Measurements from ENCODE around the gene AP4S1.

AP4S1 gene

GRCh38 chr14:30988509-30988908, 36.9 kb upstream of the AP4S1 start:
- TF ChIP-seq ZNF274 (IDR thresholded peaks at IDR 0.05; ENCODE audit: low read depth, low read length) (no peak), YY1 (IDR thresholded peaks at IDR 0.05; ENCODE audit: insufficient read depth, insufficient read length) (no peak), SUZ12 (IDR thresholded peaks at IDR 0.05; ENCODE audit: extremely low read depth, insufficient read depth, insufficient read length) (no peak)
- H3K9me3 ChIP-seq (ENCODE audit: insufficient read depth, low read length) = no peaks in the 10 kb centered on the region
- no peak overlapping the region for H3K4me3 ChIP-seq (ENCODE audit: insufficient read length, low read depth)
- DNase-seq (ENCODE audit: low read depth, low spot score) = no peak
- no peak overlapping the region for H3K9ac ChIP-seq (ENCODE audit: insufficient read length, low read depth)
- no peaks in the 10 kb centered on the region for H3K36me3 ChIP-seq (ENCODE audit: insufficient read depth, insufficient read length, low read length)
- H3K4me1 ChIP-seq (ENCODE audit: insufficient read depth, insufficient read length) = no peaks in the 10 kb centered on the region
- no peaks in the 10 kb centered on the region for H3K27me3 ChIP-seq (ENCODE audit: insufficient read depth, insufficient read length)

DNA sequence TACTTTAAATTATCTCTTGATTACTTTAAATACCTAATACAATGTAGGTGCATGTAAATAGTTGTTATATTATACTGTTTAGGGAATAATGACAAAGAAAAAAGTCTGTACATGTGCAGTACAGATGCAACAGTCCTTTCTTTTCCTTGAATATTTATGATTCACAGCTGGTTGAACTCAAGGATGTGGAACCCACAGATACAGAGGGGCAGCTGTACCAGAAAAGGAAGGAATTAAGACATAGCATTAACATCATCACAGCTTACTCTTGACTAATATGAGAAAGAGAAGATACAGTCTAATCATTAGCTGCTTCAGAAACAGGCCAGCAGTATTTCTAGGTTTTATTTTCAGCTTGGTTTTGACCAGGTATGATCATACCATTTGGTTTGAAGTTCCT, 34.7 kb upstream of the AP4S1 start:
- H3K9ac ChIP-seq (ENCODE audit: insufficient read length, low read depth) = no peak overlapping the region
- H3K4me1 ChIP-seq (ENCODE audit: insufficient read depth, insufficient read length) = no peaks in the 10 kb centered on the region
- TF ChIP-seq YY1 (IDR thresholded peaks at IDR 0.05; ENCODE audit: insufficient read depth, insufficient read length) (no peak), ZNF274 (IDR thresholded peaks at IDR 0.05; ENCODE audit: low read depth, low read length) (no peak), SUZ12 (IDR thresholded peaks at IDR 0.05; ENCODE audit: extremely low read depth, insufficient read depth, insufficient read length) (no peak)
- DNase-seq (ENCODE audit: low read depth, low spot score) = no peak
- H3K4me3 ChIP-seq (ENCODE audit: insufficient read length, low read depth) = no peak overlapping the region
- no peaks in the 10 kb centered on the region for H3K27me3 ChIP-seq (ENCODE audit: insufficient read depth, insufficient read length)
- no peaks in the 10 kb centered on the region for H3K36me3 ChIP-seq (ENCODE audit: insufficient read depth, insufficient read length, low read length)
- H3K9me3 ChIP-seq (ENCODE audit: insufficient read depth, low read length) = no peaks in the 10 kb centered on the region

DNA sequence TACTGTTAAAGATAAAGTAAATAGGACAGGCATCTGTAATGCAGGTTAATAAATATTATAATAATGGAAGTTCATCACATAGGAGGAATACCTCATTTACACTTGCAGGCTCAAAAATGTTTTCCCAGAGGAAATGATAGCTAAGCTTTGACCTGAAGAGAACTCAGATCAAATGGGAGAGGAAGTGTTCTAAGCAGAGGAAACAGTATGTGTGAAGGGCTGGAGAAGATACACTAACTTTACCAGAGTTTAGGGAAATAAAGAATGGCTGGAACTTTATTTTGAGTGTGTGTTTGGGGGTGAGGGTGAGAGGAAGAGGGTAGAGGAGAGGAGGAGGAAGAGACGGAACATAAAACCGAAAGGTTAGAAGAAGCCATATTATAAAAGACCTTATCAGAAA, 34.0 kb upstream of the AP4S1 start:
- Histone ChIP-seq H3K27me3 (ENCODE audit: insufficient read depth, insufficient read length) (no peaks in the 10 kb centered on the region), H3K9me3 (ENCODE audit: insufficient read depth, low read length) (no peaks in the 10 kb centered on the region), H3K4me3 (ENCODE audit: insufficient read length, low read depth) (no peak overlapping the region), H3K9ac (ENCODE audit: insufficient read length, low read depth) (no peak overlapping the region), H3K36me3 (ENCODE audit: insufficient read depth, insufficient read length, low read length) (no peaks in the 10 kb centered on the region), H3K4me1 (ENCODE audit: insufficient read depth, insufficient read length) (no peaks in the 10 kb centered on the region)
- no peak for DNase-seq (ENCODE audit: low read depth, low spot score)
- no peak for TF ChIP-seq YY1 (IDR thresholded peaks at IDR 0.05; ENCODE audit: insufficient read depth, insufficient read length)
- no peak for TF ChIP-seq SUZ12 (IDR thresholded peaks at IDR 0.05; ENCODE audit: extremely low read depth, insufficient read depth, insufficient read length)
- TF ChIP-seq ZNF274 (IDR thresholded peaks at IDR 0.05; ENCODE audit: low read depth, low read length) = no peak

DNA sequence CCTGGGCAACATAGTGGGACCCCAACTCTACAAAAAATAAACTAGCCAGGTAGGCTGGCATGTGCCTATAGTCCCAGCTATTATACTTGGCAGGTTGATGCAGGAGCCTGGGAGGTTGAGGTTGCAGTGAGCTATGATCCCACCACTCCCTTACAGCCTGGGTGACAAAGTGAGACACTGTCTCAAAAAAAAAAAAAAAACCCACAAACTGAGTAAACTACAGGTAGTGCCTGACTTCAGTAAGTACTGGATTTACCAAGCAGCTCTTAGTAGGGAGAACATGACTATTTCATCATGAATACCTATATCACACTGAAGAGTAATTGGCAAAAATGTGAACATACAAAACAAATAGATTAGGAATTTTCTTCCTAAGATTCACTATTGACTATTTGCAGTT, 32.4 kb upstream of the AP4S1 start:
- Histone ChIP-seq H3K27me3 (ENCODE audit: insufficient read depth, insufficient read length) (no peaks in the 10 kb centered on the region), H3K9me3 (ENCODE audit: insufficient read depth, low read length) (no peaks in the 10 kb centered on the region), H3K36me3 (ENCODE audit: insufficient read depth, insufficient read length, low read length) (no peaks in the 10 kb centered on the region), H3K9ac (ENCODE audit: insufficient read length, low read depth) (no peak overlapping the region), H3K4me3 (ENCODE audit: insufficient read length, low read depth) (no peak overlapping the region), H3K4me1 (ENCODE audit: insufficient read depth, insufficient read length) (no peaks in the 10 kb centered on the region)
- TF ChIP-seq YY1 (IDR thresholded peaks at IDR 0.05; ENCODE audit: insufficient read depth, insufficient read length) (no peak), SUZ12 (IDR thresholded peaks at IDR 0.05; ENCODE audit: extremely low read depth, insufficient read depth, insufficient read length) (no peak), ZNF274 (IDR thresholded peaks at IDR 0.05; ENCODE audit: low read depth, low read length) (no peak)
- DNase-seq (ENCODE audit: low read depth, low spot score) = no peak

DNA sequence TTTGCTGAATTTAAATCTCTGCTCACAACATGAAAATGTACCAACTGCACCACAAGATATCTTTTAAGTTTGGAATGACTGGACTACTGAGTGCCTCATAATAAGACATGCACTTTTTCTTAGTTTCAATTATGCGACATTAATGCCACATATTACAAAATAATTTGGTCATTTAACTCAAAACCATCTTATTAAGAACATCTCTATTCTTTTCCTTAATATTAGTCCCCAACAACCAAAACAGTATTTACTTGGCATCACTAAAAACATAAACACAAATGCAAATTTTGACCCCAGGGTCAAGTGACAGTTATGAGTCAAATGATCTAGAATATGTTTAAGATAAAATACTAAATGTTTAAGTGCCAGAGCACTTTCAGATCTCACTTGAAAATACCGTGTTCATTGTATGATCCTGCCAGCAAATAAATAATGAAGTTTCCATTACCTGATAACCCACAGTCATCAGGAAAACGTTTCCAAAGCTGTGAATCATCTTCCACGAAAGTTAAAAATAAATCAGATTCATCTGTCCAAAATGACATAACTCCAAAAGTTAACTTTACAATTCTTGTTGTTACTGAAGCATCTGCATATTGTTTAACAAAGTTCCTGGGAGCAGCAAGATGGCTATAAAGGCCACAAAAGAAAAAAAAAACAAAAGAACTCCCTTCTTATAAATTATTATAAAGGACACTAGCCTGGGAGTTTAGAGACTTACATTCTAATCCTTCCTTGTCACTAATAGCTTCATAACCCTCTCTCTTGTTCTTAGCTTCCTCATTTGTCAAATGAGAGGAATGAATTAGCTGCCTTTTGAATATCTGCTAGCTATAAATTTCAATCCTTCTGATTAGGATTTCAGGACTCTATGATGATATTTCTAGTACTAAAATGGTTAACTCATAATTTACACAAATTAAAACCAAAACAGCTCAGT, 30.5 kb upstream of the AP4S1 start:
- DNase-seq (ENCODE audit: low read depth, low spot score) = no peak
- H3K36me3 ChIP-seq (ENCODE audit: insufficient read depth, insufficient read length, low read length) = no peaks in the 10 kb centered on the region
- H3K4me3 ChIP-seq (ENCODE audit: insufficient read length, low read depth) = no peak overlapping the region
- H3K9ac ChIP-seq (ENCODE audit: insufficient read length, low read depth) = no peak overlapping the region
- TF ChIP-seq SUZ12 (IDR thresholded peaks at IDR 0.05; ENCODE audit: extremely low read depth, insufficient read depth, insufficient read length) (no peak), ZNF274 (IDR thresholded peaks at IDR 0.05; ENCODE audit: low read depth, low read length) (no peak), YY1 (IDR thresholded peaks at IDR 0.05; ENCODE audit: insufficient read depth, insufficient read length) (no peak)
- H3K4me1 ChIP-seq (ENCODE audit: insufficient read depth, insufficient read length) = no peaks in the 10 kb centered on the region
- no peaks in the 10 kb centered on the region for H3K27me3 ChIP-seq (ENCODE audit: insufficient read depth, insufficient read length)
- peaks cover 6% of the 10 kb centered on the region for H3K9me3 ChIP-seq (ENCODE audit: insufficient read depth, low read length)

DNA sequence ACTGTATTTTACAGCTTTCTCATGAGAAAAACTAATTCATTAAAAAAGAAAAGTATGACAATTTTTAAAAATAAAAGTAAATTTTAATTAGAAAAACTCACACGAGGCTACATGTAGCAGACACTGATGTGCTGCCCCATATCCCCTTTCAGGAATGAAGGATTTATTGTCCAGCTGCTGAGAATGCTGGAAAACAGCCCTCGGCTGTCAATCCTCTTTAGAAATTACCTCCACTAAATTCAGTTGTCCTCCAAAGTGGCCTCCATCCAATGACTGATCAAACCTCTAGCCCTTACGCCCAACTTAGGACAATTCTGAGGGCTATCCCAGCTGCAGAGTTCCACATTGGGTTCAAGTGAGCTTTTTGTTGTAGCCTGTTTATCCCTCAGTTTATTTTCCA, 29.8 kb upstream of the AP4S1 start:
- no peak overlapping the region for H3K4me3 ChIP-seq (ENCODE audit: insufficient read length, low read depth)
- H3K4me1 ChIP-seq (ENCODE audit: insufficient read depth, insufficient read length) = no peaks in the 10 kb centered on the region
- H3K9me3 ChIP-seq (ENCODE audit: insufficient read depth, low read length) = peaks cover 6% of the 10 kb centered on the region
- DNase-seq (ENCODE audit: low read depth, low spot score) = no peak
- no peaks in the 10 kb centered on the region for H3K36me3 ChIP-seq (ENCODE audit: insufficient read depth, insufficient read length, low read length)
- H3K27me3 ChIP-seq (ENCODE audit: insufficient read depth, insufficient read length) = no peaks in the 10 kb centered on the region
- H3K9ac ChIP-seq (ENCODE audit: insufficient read length, low read depth) = no peak overlapping the region
- no peak for TF ChIP-seq YY1 (IDR thresholded peaks at IDR 0.05; ENCODE audit: insufficient read depth, insufficient read length)
- no peak for TF ChIP-seq ZNF274 (IDR thresholded peaks at IDR 0.05; ENCODE audit: low read depth, low read length)
- no peak for TF ChIP-seq SUZ12 (IDR thresholded peaks at IDR 0.05; ENCODE audit: extremely low read depth, insufficient read depth, insufficient read length)

DNA sequence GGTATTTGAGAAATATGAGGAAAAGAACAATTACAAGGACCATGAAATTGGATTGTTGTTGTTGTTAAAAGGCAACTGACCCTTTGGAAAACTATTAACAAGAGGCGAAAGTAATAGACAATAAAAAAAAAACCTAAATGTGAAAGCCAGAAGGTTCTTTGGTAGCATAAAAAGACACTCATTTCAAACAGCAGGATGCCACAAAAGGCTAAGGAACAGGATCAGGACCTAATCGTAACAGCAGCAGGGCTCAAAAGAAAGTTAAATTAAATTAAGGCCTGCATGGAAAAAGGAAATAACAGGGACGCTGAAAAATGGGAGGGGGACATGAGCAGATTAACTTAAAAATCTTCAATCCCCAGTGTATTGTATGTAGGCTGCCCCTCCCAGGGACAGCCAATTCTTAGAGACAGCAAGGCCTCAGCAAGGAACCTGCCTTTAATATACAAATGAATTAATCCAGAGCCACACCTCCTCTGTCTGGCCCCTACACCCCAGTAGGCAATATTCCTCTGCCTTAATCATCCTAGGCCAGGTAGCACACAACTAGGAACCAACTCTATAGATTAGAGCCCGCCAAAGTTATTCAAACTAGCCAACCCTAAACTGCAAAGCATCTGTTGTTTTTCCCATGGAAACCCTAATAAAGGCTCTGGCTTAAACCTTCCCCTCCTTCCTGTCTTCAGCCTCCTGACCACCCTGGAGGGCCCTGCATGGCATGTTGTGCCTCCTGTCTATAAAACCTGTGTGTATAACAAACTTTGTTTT, 28.4 kb upstream of the AP4S1 start:
- no peaks in the 10 kb centered on the region for H3K4me1 ChIP-seq (ENCODE audit: insufficient read depth, insufficient read length)
- H3K9me3 ChIP-seq (ENCODE audit: insufficient read depth, low read length) = peaks cover 6% of the 10 kb centered on the region
- H3K36me3 ChIP-seq (ENCODE audit: insufficient read depth, insufficient read length, low read length) = no peaks in the 10 kb centered on the region
- H3K27me3 ChIP-seq (ENCODE audit: insufficient read depth, insufficient read length) = no peaks in the 10 kb centered on the region
- DNase-seq (ENCODE audit: low read depth, low spot score) = peak; percentile 11
- H3K4me3 ChIP-seq (ENCODE audit: insufficient read length, low read depth) = no peak overlapping the region
- no peak overlapping the region for H3K9ac ChIP-seq (ENCODE audit: insufficient read length, low read depth)
- TF ChIP-seq SUZ12 (IDR thresholded peaks at IDR 0.05; ENCODE audit: extremely low read depth, insufficient read depth, insufficient read length) = no peak
- no peak for TF ChIP-seq ZNF274 (IDR thresholded peaks at IDR 0.05; ENCODE audit: low read depth, low read length)
- TF ChIP-seq YY1 (IDR thresholded peaks at IDR 0.05; ENCODE audit: insufficient read depth, insufficient read length) = no peak

Data from NT2/D1 (cell line).